Measurements from ENCODE around the gene KIF2C. TPM values are rescaled to one million over a fixed set of nuclear protein-coding genes. Genes with fewer than 3 reads are reported as not detected.

The KIF2C gene
- total RNA-seq, 1 experiment from 2014 or later = 92.6 TPM

DNA sequence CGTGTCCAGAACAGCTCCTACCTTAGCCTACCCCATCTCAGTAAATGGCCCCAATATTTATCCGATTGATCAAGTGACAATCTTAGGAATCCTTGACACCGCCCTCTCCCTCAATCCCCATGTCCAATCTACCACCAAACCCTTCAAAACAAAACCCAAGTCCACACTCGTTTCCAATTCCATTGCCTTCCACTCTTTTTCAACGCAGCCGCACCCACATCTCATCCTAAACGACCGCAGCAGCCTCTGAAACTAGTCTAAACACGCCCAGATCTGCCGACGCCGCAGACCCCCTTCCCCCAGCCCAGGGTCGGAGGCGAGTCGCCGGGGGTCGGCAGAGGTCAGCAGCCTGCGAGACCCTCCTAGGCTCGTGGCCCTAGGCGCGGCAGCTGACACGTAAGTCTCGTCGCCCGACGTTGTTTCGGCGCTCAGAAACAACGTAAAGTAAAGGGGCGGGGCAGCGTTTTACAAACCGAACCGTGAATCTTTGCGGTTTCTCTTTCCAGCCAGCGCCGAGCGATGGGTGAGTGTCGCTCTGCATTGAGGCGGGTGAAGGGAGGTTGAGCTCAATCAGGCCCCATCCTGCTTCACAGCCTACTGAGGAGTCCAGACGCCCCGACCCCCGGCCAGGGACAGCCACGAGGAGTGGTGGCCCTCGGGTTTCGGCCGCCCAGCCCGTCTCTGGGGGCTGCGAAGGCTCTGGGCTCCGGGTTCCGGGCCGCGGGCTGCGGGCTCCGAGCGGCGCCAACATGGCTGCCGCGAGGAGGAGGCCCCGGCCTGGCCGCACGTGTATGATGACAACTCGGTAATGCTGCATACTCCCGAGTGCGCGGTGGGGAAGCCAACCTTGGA, 35.7 kb downstream of the KIF2C start, which contains the start of gene RPS8:
TSS of gene RPS8 (plus strand) at position 463 of the 852 bp plus-strand sequence. CDS start at position 520, 57 bp downstream.
- ATAC-seq = peak; percentile 76
- DNase-seq (ENCODE audit: low read depth, low spot score) = peak; percentile 85
- H3K4me3 ChIP-seq (replicated peaks in 1 of 2; ENCODE audit: low read depth in 1 of 2, low read length in 2 of 2) = peak within 1 kb of the TSS; percentile 92 to 99
- H3K4me1 ChIP-seq (ENCODE audit: control insufficient read depth in 1 of 2, insufficient read depth in 2 of 2, low read length in 2 of 2) = peaks cover 10 to 24% of the 10 kb centered on the region in 2 experiments
- no peak for TF ChIP-seq CEBPB (IDR thresholded peaks at IDR 0.05; ENCODE audit: low read depth)
- TF ChIP-seq ZNF274 (IDR thresholded peaks at IDR 0.05; ENCODE audit: low read depth, low read length) = no peak
- no peak for TF ChIP-seq TCF7L2 (IDR thresholded peaks at IDR 0.05; ENCODE audit: borderline replicate concordance, extremely low read depth, insufficient read depth, insufficient read length)
- TF ChIP-seq SP1 (IDR thresholded peaks at IDR 0.05; ENCODE audit: low read depth) = peak; percentile 93
- TF ChIP-seq POLR2A (IDR thresholded peaks at IDR 0.05; ENCODE audit: borderline replicate concordance, extremely low read depth, insufficient read depth, insufficient read length) = peak; percentile 97
- peak; percentile 99 for TF ChIP-seq POLR2AphosphoS5 (IDR thresholded peaks at IDR 0.05; ENCODE audit: low read depth, low read length)
- TF ChIP-seq EGR1 (IDR thresholded peaks at IDR 0.05; ENCODE audit: low read depth) = no peak
- TF ChIP-seq YY1 (IDR thresholded peaks at IDR 0.05; ENCODE audit: extremely low read depth, insufficient replicate concordance, low read depth, low read length) = peak; percentile 79
- TF ChIP-seq, protein P1, sequence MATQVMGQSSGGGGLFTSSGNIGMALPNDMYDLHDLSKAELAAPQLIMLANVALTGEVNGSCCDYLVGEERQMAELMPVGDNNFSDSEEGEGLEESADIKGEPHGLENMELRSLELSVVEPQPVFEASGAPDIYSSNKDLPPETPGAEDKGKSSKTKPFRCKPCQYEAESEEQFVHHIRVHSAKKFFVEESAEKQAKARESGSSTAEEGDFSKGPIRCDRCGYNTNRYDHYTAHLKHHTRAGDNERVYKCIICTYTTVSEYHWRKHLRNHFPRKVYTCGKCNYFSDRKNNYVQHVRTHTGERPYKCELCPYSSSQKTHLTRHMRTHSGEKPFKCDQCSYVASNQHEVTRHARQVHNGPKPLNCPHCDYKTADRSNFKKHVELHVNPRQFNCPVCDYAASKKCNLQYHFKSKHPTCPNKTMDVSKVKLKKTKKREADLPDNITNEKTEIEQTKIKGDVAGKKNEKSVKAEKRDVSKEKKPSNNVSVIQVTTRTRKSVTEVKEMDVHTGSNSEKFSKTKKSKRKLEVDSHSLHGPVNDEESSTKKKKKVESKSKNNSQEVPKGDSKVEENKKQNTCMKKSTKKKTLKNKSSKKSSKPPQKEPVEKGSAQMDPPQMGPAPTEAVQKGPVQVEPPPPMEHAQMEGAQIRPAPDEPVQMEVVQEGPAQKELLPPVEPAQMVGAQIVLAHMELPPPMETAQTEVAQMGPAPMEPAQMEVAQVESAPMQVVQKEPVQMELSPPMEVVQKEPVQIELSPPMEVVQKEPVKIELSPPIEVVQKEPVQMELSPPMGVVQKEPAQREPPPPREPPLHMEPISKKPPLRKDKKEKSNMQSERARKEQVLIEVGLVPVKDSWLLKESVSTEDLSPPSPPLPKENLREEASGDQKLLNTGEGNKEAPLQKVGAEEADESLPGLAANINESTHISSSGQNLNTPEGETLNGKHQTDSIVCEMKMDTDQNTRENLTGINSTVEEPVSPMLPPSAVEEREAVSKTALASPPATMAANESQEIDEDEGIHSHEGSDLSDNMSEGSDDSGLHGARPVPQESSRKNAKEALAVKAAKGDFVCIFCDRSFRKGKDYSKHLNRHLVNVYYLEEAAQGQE (IDR thresholded peaks at IDR 0.05; ENCODE audit: low read depth) = no peak
- peak; percentile 94; the same call in 1 of the 2 replicates for TF ChIP-seq SIN3A (IDR thresholded peaks at IDR 0.05; ENCODE audit: low read depth)
- TF ChIP-seq SRF (IDR thresholded peaks at IDR 0.05; ENCODE audit: low read depth) = peak; percentile 96
- TF ChIP-seq CBX3 (IDR thresholded peaks at IDR 0.05; ENCODE audit: low read depth) = no peak
- TF ChIP-seq RAD21 (IDR thresholded peaks at IDR 0.05; ENCODE audit: low read depth) = no peak
- peak; percentile 91; the same call in 1 of the 2 replicates for TF ChIP-seq ZFX (IDR thresholded peaks at IDR 0.05)
- no peak for TF ChIP-seq JUND (IDR thresholded peaks at IDR 0.05)
- TF ChIP-seq ELF1 (IDR thresholded peaks at IDR 0.05; ENCODE audit: borderline replicate concordance, low read depth) = no peak
- TF ChIP-seq MAX (IDR thresholded peaks at IDR 0.05) = peak; percentile 99
- no peak for TF ChIP-seq ATF3 (IDR thresholded peaks at IDR 0.05)
- peaks cover 26 to 41% of the 10 kb centered on the region in 2 experiments for H3K36me3 ChIP-seq (ENCODE audit: control insufficient read depth in 1 of 2, insufficient read depth in 2 of 2, low read length in 2 of 2)
- no peak within 1 kb of the TSS for H2AFZ ChIP-seq (ENCODE audit: low read depth, low read length, poor library complexity, severe bottlenecking)
- ChIA-PET RAD21 (ENCODE audit: low non-redundant PET in 1 of 2, low total read pairs in 2 of 2, uncharacterized antibody in 2 of 2, unreplicated experiment in 2 of 2) (no interaction called here), CTCF (interaction anchor here (1.1 to 1.6 kb wide), 3 partner anchors 13 to 54 kb away, joined by 3 read pairs; partner anchors contain the start of genes BEST4 and RNU5D-1), POLR2A (interaction anchor here (0.7 to 3.5 kb wide), 15 partner anchors 8 to 725 kb away, joined by 3 to 39 read pairs (median 9); partner anchors contain the start of genes CCDC163, DYNLT4, MMACHC and MUTYH)
- peaks cover 18% of the 10 kb centered on the region; the same call in 1 of the 2 replicates for H4K20me1 ChIP-seq (ENCODE audit: insufficient read depth)
- H3K27me3 ChIP-seq (ENCODE audit: insufficient read depth, low read length) = no peaks in the 10 kb centered on the region
- H3K9me2 ChIP-seq (ENCODE audit: insufficient read depth) = no peaks in the 10 kb centered on the region
- peaks cover 43% of the 10 kb centered on the region for H3K79me2 ChIP-seq (ENCODE audit: insufficient read depth, low read length)
- H3K9ac ChIP-seq (ENCODE audit: low read length) = peak within 1 kb of the TSS; percentile 100
- H3K9me3 ChIP-seq (ENCODE audit: control insufficient read depth in 1 of 2, insufficient read depth in 1 of 2, low read depth in 1 of 2, low read length in 2 of 2) = no peaks in the 10 kb centered on the region
- peak within 1 kb of the TSS; percentile 86 for H3K27ac ChIP-seq (ENCODE audit: low read depth, low read length)
- intact Hi-C loops (cut with micrococcal nuclease) = loop anchor here (1.0 kb wide), 1 partner anchor 44 kb away; the partner anchor contains the start of gene RNU5D-1
- H3K4me2 ChIP-seq (ENCODE audit: low read length) = peak within 1 kb of the TSS; percentile 99
- BruUV-seq (replicated peaks) = TSS peak; percentile 97
